ENCODE measurements around the gene DOCK1.

DOCK1 gene

DNA sequence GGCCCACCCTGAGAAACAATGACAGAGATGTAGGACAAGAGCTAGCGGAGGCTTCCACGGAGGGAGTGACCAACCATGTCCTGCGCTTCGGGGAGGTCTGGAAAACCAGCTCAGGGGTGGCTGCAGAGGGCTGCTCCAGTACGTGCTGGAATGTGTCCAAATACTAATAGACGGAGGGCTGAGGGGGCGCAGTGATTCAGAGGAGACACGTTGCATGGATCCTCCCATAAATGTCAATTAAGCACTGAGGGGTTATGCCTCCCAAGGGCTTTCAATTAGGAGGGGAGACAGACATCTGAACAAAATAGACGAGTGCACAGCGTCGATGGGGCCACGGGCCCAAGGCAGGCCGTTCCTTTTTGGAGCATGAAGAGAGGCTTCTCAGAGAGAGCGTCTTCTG is 592.9 kb downstream of the DOCK1 start:
- H3K36me3 ChIP-seq (ENCODE audit: control insufficient read depth in 1 of 2, insufficient read depth in 2 of 2, low read depth in 1 of 2, low read length in 2 of 2): no peaks in the 10 kb centered on the region
- 86% methylated on average over 14 of the region's 14 CpGs for WGBS

DNA sequence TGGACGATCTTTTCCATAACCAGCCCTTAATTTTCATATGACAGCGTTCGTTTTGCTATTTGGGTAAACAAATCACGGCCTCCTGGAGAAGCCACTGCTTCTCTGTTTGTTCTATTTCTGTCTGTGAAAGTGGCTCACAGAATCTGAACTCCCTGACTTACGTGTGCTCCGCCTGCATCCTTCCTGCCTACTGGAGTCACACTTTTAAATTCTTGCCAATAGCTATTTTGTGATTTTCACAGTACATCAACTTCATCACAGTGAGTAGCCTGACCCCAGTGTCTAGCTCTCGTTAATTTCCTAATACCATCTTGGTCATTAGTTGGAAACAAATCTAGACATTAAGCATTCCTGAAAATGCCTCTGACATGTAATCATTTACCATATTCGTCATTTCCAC is 594.9 kb downstream of the DOCK1 start:
- no peak overlapping the region for H2BK15ac ChIP-seq (ENCODE audit: low read depth, poor library complexity, severe bottlenecking)
- 74% methylated on average over 8 of the region's 8 CpGs for WGBS

More for the DNA sequence above, 592.9 kb downstream of the DOCK1 start:
- Histone ChIP-seq H2BK12ac (ENCODE audit: low read length in 2 of 2) (no peak overlapping the region), H3K4ac (ENCODE audit: low read depth in 1 of 2, low read length in 2 of 2) (no peak overlapping the region), H2BK15ac (ENCODE audit: low read depth, poor library complexity, severe bottlenecking) (no peak overlapping the region), H3K27ac (ENCODE audit: low read length, poor library complexity, severe bottlenecking) (no peak overlapping the region), H3K14ac (ENCODE audit: low read length in 2 of 2) (no peak overlapping the region), H2BK5ac (ENCODE audit: low read depth, low read length, poor library complexity, severe bottlenecking) (no peak overlapping the region), H4K8ac (ENCODE audit: low read length) (no peak overlapping the region), H3K79me1 (replicated peaks; ENCODE audit: low read length, poor library complexity, severe bottlenecking) (no peaks in the 10 kb centered on the region), H2AFZ (ENCODE audit: low read depth, low read length) (no peak overlapping the region), H4K91ac (ENCODE audit: low read length) (no peak overlapping the region), H2BK120ac (ENCODE audit: low read depth, low read length) (no peak overlapping the region), H3K4me1 (ENCODE audit: control insufficient read depth, insufficient read depth, low read depth, low read length) (no peaks in the 10 kb centered on the region), H3K18ac (ENCODE audit: low read depth in 1 of 2, low read length in 2 of 2) (no peak overlapping the region), H3K23ac (ENCODE audit: low read length in 2 of 2) (no peak overlapping the region), H3K4me2 (ENCODE audit: low read length, poor library complexity, severe bottlenecking) (no peak overlapping the region), H3K9me3 (ENCODE audit: control insufficient read depth, low read length) (no peaks in the 10 kb centered on the region), H3K4me3 (ENCODE audit: insufficient read depth in 1 of 2, low read depth in 1 of 2, low read length in 2 of 2) (no peak overlapping the region), H2AK5ac (ENCODE audit: low read length, severe bottlenecking) (no peak overlapping the region), H3K9ac (ENCODE audit: low read length) (no peak overlapping the region), H3K27me3 (ENCODE audit: control insufficient read depth in 1 of 2, insufficient read depth in 1 of 2, low read length in 2 of 2) (peaks cover 0 to 51% of the 10 kb centered on the region in 2 experiments)
- no peak for DNase-seq

More for the DNA sequence above, 594.9 kb downstream of the DOCK1 start:
- Histone ChIP-seq H3K18ac (ENCODE audit: low read depth in 1 of 2, low read length in 2 of 2) (no peak overlapping the region), H3K14ac (ENCODE audit: low read length in 2 of 2) (no peak overlapping the region), H3K4me3 (ENCODE audit: insufficient read depth in 1 of 2, low read depth in 1 of 2, low read length in 2 of 2) (no peak overlapping the region), H2BK120ac (ENCODE audit: low read depth, low read length) (no peak overlapping the region), H3K27me3 (ENCODE audit: control insufficient read depth in 1 of 2, insufficient read depth in 1 of 2, low read length in 2 of 2) (peaks cover under 1 to 48% of the 10 kb centered on the region in 2 experiments), H3K23ac (ENCODE audit: low read length in 2 of 2) (no peak overlapping the region), H4K8ac (ENCODE audit: low read length) (no peak overlapping the region), H2AFZ (ENCODE audit: low read depth, low read length) (no peak overlapping the region), H3K36me3 (ENCODE audit: control insufficient read depth in 1 of 2, insufficient read depth in 2 of 2, low read depth in 1 of 2, low read length in 2 of 2) (no peaks in the 10 kb centered on the region), H2AK5ac (ENCODE audit: low read length, severe bottlenecking) (no peak overlapping the region), H3K9ac (ENCODE audit: low read length) (no peak overlapping the region), H3K4me1 (ENCODE audit: control insufficient read depth, insufficient read depth, low read depth, low read length) (no peaks in the 10 kb centered on the region), H2BK12ac (ENCODE audit: low read length in 2 of 2) (no peak overlapping the region), H3K9me3 (ENCODE audit: control insufficient read depth, low read length) (no peaks in the 10 kb centered on the region), H3K27ac (ENCODE audit: low read length, poor library complexity, severe bottlenecking) (no peak overlapping the region), H3K4me2 (ENCODE audit: low read length, poor library complexity, severe bottlenecking) (no peak overlapping the region), H4K91ac (ENCODE audit: low read length) (no peak overlapping the region), H2BK5ac (ENCODE audit: low read depth, low read length, poor library complexity, severe bottlenecking) (no peak overlapping the region), H3K4ac (ENCODE audit: low read depth in 1 of 2, low read length in 2 of 2) (no peak overlapping the region), H3K79me1 (replicated peaks; ENCODE audit: low read length, poor library complexity, severe bottlenecking) (no peaks in the 10 kb centered on the region)
- no peak for DNase-seq
